Activated T-helper 1 cell treated with anti-CD3 and anti-CD28 coated beads, Interleukin-12 subunit alpha, Interleukin-12 subunit beta, Interleukin-2, Interleukin-4 antibody, amounts not matched to agents 30 ng/mL and 10 ng/mL and 1 ng/mL, durations not matched to agents 14 hours and 24 hours and 36 hours (primary cell): ENCODE results near the gene DCP1A. TPM values are rescaled to one million over a fixed set of nuclear protein-coding genes. Genes with fewer than 3 reads are reported as not detected.
A peak's percentile ranks its signal among the peaks of the same experiment; 100 is the strongest.

Experiments used
- DNase-seq: peaks from one replicate; pipeline ENCODE4 v3.0.0; 2021; ENCODE audit warnings: low spot score
- H3K27ac Mint-ChIP-seq: one replicate; pipeline ENCODE4 v1.8.0; 2021; ENCODE audit warnings: mild to moderate bottlenecking, mixed read lengths
- H3K27me3 Mint-ChIP-seq: one replicate; pipeline ENCODE4 v1.8.0; 2022; ENCODE audit warnings: mild to moderate bottlenecking, moderate library complexity, mixed read lengths; ENCODE audit not compliant: insufficient read depth
- H3K36me3 Mint-ChIP-seq: one replicate; pipeline ENCODE4 v1.8.0; 2021; ENCODE audit warnings: low read depth, mixed read lengths
- H3K4me1 Mint-ChIP-seq: one replicate; pipeline ENCODE4 v1.8.0; 2021; ENCODE audit warnings: low read depth, mixed read lengths
- H3K4me3 Mint-ChIP-seq: one replicate; pipeline ENCODE4 v1.8.0; 2021; ENCODE audit warnings: mild to moderate bottlenecking, moderate library complexity, mixed read lengths
- H3K9me3 Mint-ChIP-seq: one replicate; pipeline ENCODE4 v1.8.0; 2021; ENCODE audit warnings: mixed read lengths
- intact Hi-C: fragments of 100-400 bp; cut with micrococcal nuclease; formaldehyde crosslinking; loops from one replicate; pipeline ENCODE4 v1.15.1; 2024
- total RNA-seq: library from RNA; stranded (reverse); gene quantifications from 2 replicates; pipeline ENCODE4 v1.2.3, GENCODE V29; 2022

Gene DCP1A
- total RNA-seq, 1 donor from 2014 or later, result 48.6 TPM

- Mint-ChIP-seq H3K9me3 (no peaks in the 10 kb centered on the region), H3K36me3 (peaks cover 24% of the 10 kb centered on the region), H3K4me3 (peak overlapping the region; percentile 15), H3K27me3 (no peaks in the 10 kb centered on the region), H3K4me1 (peaks cover 63% of the 10 kb centered on the region), H3K27ac (no peak overlapping the region)
- intact Hi-C loops, result loop anchor here (10.0 kb wide), 1 partner anchor 206 kb away; the partner anchor contains the start of gene SFMBT1
- DNase-seq, result no peak
These were observed 96.9 kb downstream of the DCP1A start for GRCh38 chr3:53250453-53250852.

GRCh38 chr3:53248161-53248560, 99.2 kb downstream of the DCP1A start:
- peak overlapping the region; percentile 68 for H3K27ac Mint-ChIP-seq
- no peak for DNase-seq
- H3K4me3 Mint-ChIP-seq, result no peak overlapping the region
- peaks cover 15% of the 10 kb centered on the region for H3K36me3 Mint-ChIP-seq
- H3K27me3 Mint-ChIP-seq, result no peaks in the 10 kb centered on the region
- H3K9me3 Mint-ChIP-seq, result no peaks in the 10 kb centered on the region
- peaks cover 52% of the 10 kb centered on the region for H3K4me1 Mint-ChIP-seq
- intact Hi-C loops, result no loop called here

GRCh38 chr3:53247619-53248018, 99.7 kb downstream of the DCP1A start:
- peaks cover 48% of the 10 kb centered on the region for H3K4me1 Mint-ChIP-seq
- no peaks in the 10 kb centered on the region for H3K9me3 Mint-ChIP-seq
- intact Hi-C loops, result no loop called here
- H3K27ac Mint-ChIP-seq, result peak overlapping the region; percentile 68
- no peaks in the 10 kb centered on the region for H3K27me3 Mint-ChIP-seq
- peaks cover 13% of the 10 kb centered on the region for H3K36me3 Mint-ChIP-seq
- DNase-seq, result no peak
- H3K4me3 Mint-ChIP-seq, result no peak overlapping the region

GRCh38 chr3:53244271-53244670, 103.1 kb downstream of the DCP1A start:
- no peak overlapping the region for H3K27ac Mint-ChIP-seq
- H3K36me3 Mint-ChIP-seq, result peaks cover 15% of the 10 kb centered on the region
- intact Hi-C loops, result no loop called here

GRCh38 chr3:53243785-53244184, 103.6 kb downstream of the DCP1A start:
- Mint-ChIP-seq H3K4me3 (no peak overlapping the region), H3K27me3 (no peaks in the 10 kb centered on the region), H3K9me3 (no peaks in the 10 kb centered on the region), H3K36me3 (peaks cover 17% of the 10 kb centered on the region), H3K4me1 (peaks cover 20% of the 10 kb centered on the region), H3K27ac (no peak overlapping the region)
- intact Hi-C loops, result no loop called here
- no peak for DNase-seq

More at GRCh38 chr3:53244271-53244670, 103.1 kb downstream of the DCP1A start:
- no peaks in the 10 kb centered on the region for H3K27me3 Mint-ChIP-seq
- H3K4me1 Mint-ChIP-seq, result peaks cover 21% of the 10 kb centered on the region
- no peak for DNase-seq
- H3K4me3 Mint-ChIP-seq, result no peak overlapping the region
- H3K9me3 Mint-ChIP-seq, result no peaks in the 10 kb centered on the region

- H3K36me3 Mint-ChIP-seq, result peaks cover 23% of the 10 kb centered on the region
- intact Hi-C loops, result no loop called here
- peaks cover 17% of the 10 kb centered on the region for H3K4me1 Mint-ChIP-seq
- H3K9me3 Mint-ChIP-seq, result no peaks in the 10 kb centered on the region
- no peak overlapping the region for H3K4me3 Mint-ChIP-seq
- H3K27me3 Mint-ChIP-seq, result no peaks in the 10 kb centered on the region
- no peak for DNase-seq
- no peak overlapping the region for H3K27ac Mint-ChIP-seq
These were observed 104.2 kb downstream of the DCP1A start for GRCh38 chr3:53243165-53243564.

- no peaks in the 10 kb centered on the region for H3K9me3 Mint-ChIP-seq
- intact Hi-C loops, result no loop called here
- DNase-seq, result no peak
- no peak overlapping the region for H3K4me3 Mint-ChIP-seq
- peaks cover 14% of the 10 kb centered on the region for H3K4me1 Mint-ChIP-seq
- H3K27me3 Mint-ChIP-seq, result no peaks in the 10 kb centered on the region
- H3K27ac Mint-ChIP-seq, result no peak overlapping the region
- H3K36me3 Mint-ChIP-seq, result peaks cover 24% of the 10 kb centered on the region
These were observed 104.7 kb downstream of the DCP1A start for GRCh38 chr3:53242642-53243041.

- H3K27ac Mint-ChIP-seq, result no peak overlapping the region
- H3K9me3 Mint-ChIP-seq, result no peaks in the 10 kb centered on the region
- H3K4me3 Mint-ChIP-seq, result no peak overlapping the region
- no peaks in the 10 kb centered on the region for H3K27me3 Mint-ChIP-seq
- peaks cover 12% of the 10 kb centered on the region for H3K4me1 Mint-ChIP-seq
- no peak for DNase-seq
- intact Hi-C loops, result no loop called here
- H3K36me3 Mint-ChIP-seq, result peaks cover 25% of the 10 kb centered on the region
These were observed 105.2 kb downstream of the DCP1A start for GRCh38 chr3:53242155-53242554.

GRCh38 chr3:53240989-53241972, 106.1 kb downstream of the DCP1A start:
- Mint-ChIP-seq H3K36me3 (peaks cover 23% of the 10 kb centered on the region), H3K9me3 (no peaks in the 10 kb centered on the region), H3K4me1 (peaks cover 17% of the 10 kb centered on the region), H3K27ac (no peak overlapping the region), H3K27me3 (no peaks in the 10 kb centered on the region), H3K4me3 (no peak overlapping the region)
- intact Hi-C loops, result no loop called here
- DNase-seq, result no peak

GRCh38 chr3:53239800-53240199, 107.5 kb downstream of the DCP1A start:
- peak overlapping the region; percentile 63 for H3K27ac Mint-ChIP-seq
- H3K4me3 Mint-ChIP-seq, result no peak overlapping the region
- no peaks in the 10 kb centered on the region for H3K9me3 Mint-ChIP-seq
- no peak for DNase-seq
- intact Hi-C loops, result no loop called here
- H3K27me3 Mint-ChIP-seq, result no peaks in the 10 kb centered on the region
- peaks cover 11% of the 10 kb centered on the region for H3K4me1 Mint-ChIP-seq
- H3K36me3 Mint-ChIP-seq, result peaks cover 23% of the 10 kb centered on the region

- no peak for DNase-seq
- Mint-ChIP-seq H3K9me3 (no peaks in the 10 kb centered on the region), H3K27me3 (no peaks in the 10 kb centered on the region), H3K36me3 (peaks cover 25% of the 10 kb centered on the region), H3K27ac (no peak overlapping the region), H3K4me3 (no peak overlapping the region), H3K4me1 (peaks cover 16% of the 10 kb centered on the region)
- intact Hi-C loops, result no loop called here
These were observed 108.5 kb downstream of the DCP1A start for GRCh38 chr3:53238886-53239285.

GRCh38 chr3:53238051-53238850, 109.1 kb downstream of the DCP1A start:
- Mint-ChIP-seq H3K4me1 (peaks cover 16% of the 10 kb centered on the region), H3K36me3 (peaks cover 31% of the 10 kb centered on the region), H3K9me3 (no peaks in the 10 kb centered on the region), H3K4me3 (no peak overlapping the region), H3K27me3 (no peaks in the 10 kb centered on the region), H3K27ac (peak overlapping the region; percentile 59)
- intact Hi-C loops, result no loop called here
- DNase-seq, result no peak
